Subcutaneous adipose tissue (tissue), 4 donors: ENCODE results near the gene JAZF1. TPM values are rescaled to one million over a fixed set of nuclear protein-coding genes. Genes with fewer than 3 reads are reported as not detected.

Source experiments
- total RNA-seq, 4 donors: library from RNA; depleted of rRNA; stranded (reverse); fragments of >200 nt; gene quantifications; one replicate each; pipeline ENCODE4 v1.1.0, GENCODE V29; 2016
- TF ChIP-seq, protein P1 (sequence below): fragments of 450-650 bp; IDR thresholded peaks from one replicate; pipeline ENCODE4 v1.5.1; 2016; ENCODE audit warnings: low read depth, mild to moderate bottlenecking, control low read depth, antibody characterized with exemption, moderate library complexity

JAZF1 gene
- total RNA-seq, 4 donors from 2014 or later, result 12.6 to 35.9 (median 23.2) TPM

DNA sequence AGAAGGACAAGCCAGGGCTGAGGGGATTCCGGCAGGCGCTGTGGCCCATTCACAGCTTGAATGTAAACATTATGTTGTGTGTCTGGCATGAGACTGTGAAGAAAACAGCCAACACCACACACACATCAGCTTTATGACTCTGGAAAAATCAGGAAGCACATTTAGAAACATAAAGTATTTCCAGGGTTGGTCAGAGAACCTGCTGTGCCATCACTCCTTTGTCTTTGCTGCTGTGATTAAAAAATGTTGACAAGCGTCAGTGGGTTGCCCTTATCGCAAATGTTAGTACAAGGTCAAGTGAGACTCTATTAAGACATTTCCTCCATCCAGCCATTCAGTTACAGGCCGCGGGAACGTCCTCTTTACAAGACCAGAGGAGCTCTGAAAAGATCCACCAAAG, 345.2 kb downstream of the JAZF1 start:
- TF ChIP-seq, protein P1, sequence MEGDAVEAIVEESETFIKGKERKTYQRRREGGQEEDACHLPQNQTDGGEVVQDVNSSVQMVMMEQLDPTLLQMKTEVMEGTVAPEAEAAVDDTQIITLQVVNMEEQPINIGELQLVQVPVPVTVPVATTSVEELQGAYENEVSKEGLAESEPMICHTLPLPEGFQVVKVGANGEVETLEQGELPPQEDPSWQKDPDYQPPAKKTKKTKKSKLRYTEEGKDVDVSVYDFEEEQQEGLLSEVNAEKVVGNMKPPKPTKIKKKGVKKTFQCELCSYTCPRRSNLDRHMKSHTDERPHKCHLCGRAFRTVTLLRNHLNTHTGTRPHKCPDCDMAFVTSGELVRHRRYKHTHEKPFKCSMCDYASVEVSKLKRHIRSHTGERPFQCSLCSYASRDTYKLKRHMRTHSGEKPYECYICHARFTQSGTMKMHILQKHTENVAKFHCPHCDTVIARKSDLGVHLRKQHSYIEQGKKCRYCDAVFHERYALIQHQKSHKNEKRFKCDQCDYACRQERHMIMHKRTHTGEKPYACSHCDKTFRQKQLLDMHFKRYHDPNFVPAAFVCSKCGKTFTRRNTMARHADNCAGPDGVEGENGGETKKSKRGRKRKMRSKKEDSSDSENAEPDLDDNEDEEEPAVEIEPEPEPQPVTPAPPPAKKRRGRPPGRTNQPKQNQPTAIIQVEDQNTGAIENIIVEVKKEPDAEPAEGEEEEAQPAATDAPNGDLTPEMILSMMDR, result no peak

DNA sequence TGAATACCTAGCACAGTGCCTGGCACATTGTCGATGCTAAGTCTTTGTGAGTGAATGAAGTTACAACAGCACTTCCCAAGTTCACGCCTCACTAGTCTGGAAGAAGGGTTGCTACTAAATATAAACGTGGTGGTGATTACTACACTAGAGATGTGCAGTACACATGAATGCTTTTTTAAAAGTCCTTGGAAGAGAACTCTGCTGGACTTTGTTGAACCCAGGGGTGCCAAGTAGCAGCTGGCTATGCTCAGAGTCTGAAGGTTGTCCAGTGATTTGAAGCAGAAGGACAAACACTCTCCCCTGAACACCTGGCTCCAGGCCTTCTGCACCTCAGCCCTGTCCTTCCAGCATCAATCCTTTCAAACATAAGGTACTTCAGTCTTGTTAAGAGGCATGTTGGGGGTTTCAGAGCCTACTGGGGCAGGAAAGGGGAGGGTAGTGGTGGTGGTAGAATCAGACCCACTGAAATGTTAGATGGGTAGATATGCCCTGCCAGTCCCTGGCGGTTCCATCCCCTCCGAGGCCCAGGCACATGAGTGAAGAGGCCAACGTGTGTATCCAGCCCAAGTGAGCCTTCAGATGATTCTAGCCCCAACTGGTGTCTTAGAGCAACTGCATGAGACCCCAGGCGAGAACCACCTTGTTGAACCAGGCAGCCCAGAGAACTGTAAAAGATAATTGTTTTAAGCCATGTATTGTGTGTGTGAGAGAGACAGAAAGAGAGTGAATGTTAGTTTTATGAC, 346.2 kb downstream of the JAZF1 start:
- TF ChIP-seq, protein P1, result no peak

DNA sequence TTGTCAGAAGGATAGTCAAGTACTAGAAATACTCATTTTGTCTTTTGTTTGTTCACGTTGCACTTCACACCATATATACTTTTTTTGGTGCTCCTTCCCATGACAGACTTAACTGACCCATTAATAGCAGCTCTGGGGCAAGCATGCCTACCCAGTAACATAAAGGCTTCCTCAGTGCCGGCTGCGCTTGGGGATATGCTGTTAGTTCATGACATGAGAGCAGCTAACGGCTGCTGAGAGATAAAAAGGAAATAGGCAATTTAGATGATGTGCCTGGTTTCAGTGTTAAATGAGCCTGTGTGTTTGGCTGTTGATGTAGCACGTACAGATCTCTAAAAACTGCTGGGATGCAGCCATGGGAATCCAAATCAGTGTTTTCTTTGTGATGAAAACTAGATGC, 354.2 kb downstream of the JAZF1 start:
- TF ChIP-seq, protein P1, result no peak

DNA sequence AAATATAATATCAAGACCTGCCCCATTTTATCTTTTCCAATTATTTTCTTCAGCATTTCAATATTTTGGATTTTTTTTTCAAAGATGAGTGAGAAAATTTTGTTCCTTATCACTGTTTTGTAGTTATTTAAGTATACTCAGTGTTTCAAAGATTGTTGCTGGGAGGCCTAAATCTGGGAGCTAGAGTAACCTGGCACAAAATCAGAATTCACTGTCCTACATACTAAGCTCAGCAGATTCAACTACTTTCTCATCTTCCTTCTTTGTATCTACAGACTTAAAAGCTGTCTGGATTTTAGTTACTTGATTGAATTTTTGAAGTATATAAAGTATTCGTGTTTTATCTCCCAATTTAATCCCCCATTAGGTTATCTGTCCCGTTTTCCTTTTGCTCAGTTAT, 354.7 kb downstream of the JAZF1 start:
- TF ChIP-seq, protein P1, result no peak

DNA sequence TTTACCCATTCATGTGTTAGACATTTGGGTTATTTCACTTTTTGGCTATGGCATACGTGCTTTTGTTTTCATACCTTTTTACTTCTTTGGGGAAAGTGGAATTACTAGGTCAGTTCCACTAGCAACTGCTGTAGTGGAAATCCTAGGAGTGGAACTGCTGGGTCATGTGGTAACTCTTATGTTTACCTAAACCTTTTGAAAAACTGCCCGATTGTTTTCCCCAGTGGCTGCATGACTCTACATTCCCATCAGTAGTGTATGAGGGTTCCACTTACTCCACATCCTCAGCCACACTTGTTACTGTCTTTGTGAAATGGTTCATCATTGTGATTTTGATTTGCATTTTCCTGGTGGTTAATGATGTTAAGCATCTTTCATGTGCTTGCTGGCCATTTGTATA, 358.4 kb downstream of the JAZF1 start:
- TF ChIP-seq, protein P1, result no peak

DNA sequence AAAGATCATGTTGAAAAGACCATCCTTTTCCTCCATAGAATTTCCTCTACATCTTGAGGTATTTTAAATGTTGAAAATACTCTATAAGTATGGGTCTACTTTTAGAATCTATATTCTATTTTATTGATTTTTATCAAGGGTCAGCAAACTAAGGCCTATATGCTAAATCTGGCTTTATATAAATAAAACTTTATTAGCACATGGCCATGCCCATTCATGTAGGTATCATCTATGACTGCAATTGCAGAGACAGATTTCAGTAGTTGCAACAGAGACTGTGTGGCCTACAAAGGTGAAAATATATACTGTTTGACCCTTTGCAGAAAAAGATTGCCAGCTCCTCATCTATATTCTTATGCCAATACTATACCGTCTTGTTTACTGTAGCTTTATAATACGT, 367.9 kb downstream of the JAZF1 start:
- TF ChIP-seq, protein P1, result no peak

DNA sequence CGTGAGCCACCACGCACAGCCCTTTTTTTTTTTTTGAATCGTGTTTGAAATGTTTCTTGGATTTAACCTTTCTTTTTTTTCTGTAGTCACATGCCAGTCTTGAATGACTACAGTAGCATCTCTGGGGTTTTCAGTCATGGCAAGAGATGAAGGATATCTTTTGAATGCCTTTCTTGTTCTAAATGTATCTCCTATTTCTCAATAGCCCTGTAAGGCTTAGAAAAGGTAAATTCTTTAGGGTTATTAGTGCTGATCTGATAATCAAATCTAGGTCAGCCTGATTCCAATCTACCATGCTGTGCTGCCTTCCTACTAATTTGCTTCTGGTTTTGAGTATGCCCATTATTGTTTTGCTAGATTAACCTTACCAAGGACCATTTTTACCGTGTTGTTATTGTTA, 370.4 kb downstream of the JAZF1 start:
- TF ChIP-seq, protein P1, result no peak
